Endothelial cell of umbilical vein (primary cell): Measurements from ENCODE around the gene SCYGR4. TPM values are rescaled to one million over a fixed set of nuclear protein-coding genes. Genes with fewer than 3 reads are reported as not detected.

Experiments used
- BruUV-seq: library from RNA; stranded (reverse); fragments of 400-500 nt; replicated peaks from 2 replicates; lab custom pipeline; 2021; lab: Mats Ljungman, UMichigan
- CTCF ChIA-PET: fragments of 300-600, 350-600 bp; sonication (Branson Sonifier 250); formaldehyde crosslinking; loops from one replicate; lab custom pipeline; 2021; ENCODE audit warnings: antibody characterized with exemption, inconsistent platforms; lab: Charles Lee
- POLR2A ChIA-PET: fragments of 300-600, 350-600 bp; sonication (Branson Sonifier 250); formaldehyde crosslinking; loops from one replicate; lab custom pipeline; 2021; ENCODE audit warnings: antibody characterized with exemption, inconsistent platforms; lab: Charles Lee
- DNase-seq: peaks from one replicate; pipeline ENCODE4 v3.0.0-alpha.2; 2011; ENCODE audit warnings: low read depth, low spot score
- FAIRE-seq: peaks from 2 replicates; lab custom pipeline; 2011; peaks lifted over from hg19 to GRCh38; lab: Jason Lieb, UNC
- H2AFZ ChIP-seq: 2 replicates; pipeline ENCODE4 v1.6.0; 2012; ENCODE audit warnings: low read depth, low read length, control low read depth, inconsistent platforms
- H3K27ac ChIP-seq: 2 replicates; pipeline ENCODE4 v1.5.1; 2011; ENCODE audit warnings: low read depth, mild to moderate bottlenecking, control low read depth, low read length, moderate library complexity; ENCODE audit not compliant: insufficient read depth
- H3K27me3 ChIP-seq, 2 experiments: 2 replicates each; pipeline versions ENCODE4 v1.6.0 to v1.6.1; 2011; ENCODE audit warnings: low read length in 2 of 2, mixed read lengths in 1 of 2; ENCODE audit not compliant: control insufficient read depth in 2 of 2, insufficient read depth in 2 of 2
- H3K36me3 ChIP-seq, 2 experiments: 2 replicates in 1 of 2; 3 replicates in 1 of 2; pipeline ENCODE4 v1.5.1; 2011; ENCODE audit warnings: low read length in 2 of 2, mild to moderate bottlenecking in 1 of 2, moderate library complexity in 1 of 2; ENCODE audit not compliant: control insufficient read depth in 2 of 2, insufficient read depth in 2 of 2; ENCODE audit errors: extremely low read depth in 1 of 2
- H3K4me1 ChIP-seq: 3 replicates; pipeline ENCODE4 v1.5.1; 2011; ENCODE audit warnings: mild to moderate bottlenecking, low read length; ENCODE audit not compliant: control insufficient read depth, insufficient read depth; ENCODE audit errors: extremely low read depth
- H3K4me2 ChIP-seq: 2 replicates; pipeline ENCODE4 v1.6.1; 2011; ENCODE audit warnings: low read length, control low read depth, mixed read lengths; ENCODE audit not compliant: insufficient read depth
- H3K4me3 ChIP-seq, 3 experiments: fragments of 200-600 bp in 1 of 3; sonication (generic), shearing (Covaris generic) in 1 of 3; replicated peaks in 1 of 3; 2 replicates each; pipeline ENCODE4 v1.5.1; 2011 to 2016; ENCODE audit warnings: control low read depth in 3 of 3, low read length in 3 of 3, mild to moderate bottlenecking in 2 of 3, inconsistent platforms in 1 of 3, low read depth in 1 of 3, moderate library complexity in 1 of 3; ENCODE audit not compliant: insufficient read depth in 1 of 3
- H3K79me2 ChIP-seq: 2 replicates; pipeline ENCODE4 v1.6.0; 2012; ENCODE audit warnings: low read length, inconsistent platforms; ENCODE audit not compliant: control insufficient read depth, insufficient read depth
- H3K9ac ChIP-seq: replicated peaks from 2 replicates; pipeline ENCODE3; 2011; ENCODE audit warnings: low read length, control low read depth; ENCODE audit not compliant: insufficient read depth; ENCODE audit errors: extremely low read depth
- H3K9me1 ChIP-seq: replicated peaks from 3 replicates; pipeline ENCODE4 v1.6.0; 2011; ENCODE audit warnings: mild to moderate bottlenecking, low read length; ENCODE audit not compliant: control insufficient read depth, insufficient read depth; ENCODE audit errors: extremely low read depth
- H3K9me3 ChIP-seq: replicated peaks from 2 replicates; pipeline ENCODE4 v1.5.1; 2012; ENCODE audit warnings: low read length, inconsistent platforms; ENCODE audit not compliant: control insufficient read depth, insufficient read depth
- H4K20me1 ChIP-seq: replicated peaks from 2 replicates; pipeline ENCODE3; 2011; ENCODE audit warnings: mild to moderate bottlenecking, low read length; ENCODE audit not compliant: control insufficient read depth, insufficient read depth; ENCODE audit errors: extremely low read depth
- CTCF ChIP-seq, 2 donors: IDR thresholded peaks; 1 replicate in 1 of 2; 2 replicates in 1 of 2; pipeline ENCODE4 v1.5.1; 2011; ENCODE audit warnings: low read length in 2 of 2, mild to moderate bottlenecking in 2 of 2, moderate library complexity in 2 of 2, control low read depth in 1 of 2, inconsistent platforms in 1 of 2, low read depth in 1 of 2; ENCODE audit not compliant: insufficient read depth in 1 of 2; ENCODE audit errors: extremely low read depth in 1 of 2
- EZH2 ChIP-seq: IDR thresholded peaks from 2 replicates; pipeline ENCODE4 v1.6.1; 2012; ENCODE audit warnings: borderline replicate concordance, low read depth, mild to moderate bottlenecking, moderate library complexity, low read length, inconsistent platforms; ENCODE audit not compliant: severe bottlenecking
- FOS ChIP-seq: IDR thresholded peaks from 2 replicates; pipeline ENCODE4 v1.6.1; 2011; ENCODE audit warnings: mild to moderate bottlenecking, low read length, moderate library complexity, borderline replicate concordance; ENCODE audit not compliant: insufficient read depth
- GATA2 ChIP-seq: IDR thresholded peaks from 2 replicates; pipeline ENCODE4 v1.7.0; 2011; ENCODE audit warnings: low read depth, mild to moderate bottlenecking, moderate library complexity, mixed read lengths, low read length; ENCODE audit not compliant: insufficient read length, insufficient read depth
- JUN ChIP-seq: IDR thresholded peaks from 2 replicates; pipeline ENCODE4 v1.6.1; 2011; ENCODE audit warnings: borderline replicate concordance, low read depth; ENCODE audit not compliant: insufficient read length, insufficient read depth
- MAX ChIP-seq: IDR thresholded peaks from 2 replicates; pipeline ENCODE4 v1.6.1; 2011; ENCODE audit not compliant: insufficient read depth, insufficient read length
- MYC ChIP-seq: IDR thresholded peaks from one replicate; pipeline ENCODE4 v1.6.1; 2011; ENCODE audit warnings: mild to moderate bottlenecking, low read depth, low read length
- POLR2A ChIP-seq: IDR thresholded peaks from 2 replicates; pipeline ENCODE4 v1.6.1; 2012; ENCODE audit warnings: low read depth, mild to moderate bottlenecking, control low read depth, low read length
- POLR2AphosphoS5 ChIP-seq: IDR thresholded peaks from 2 replicates; pipeline ENCODE4 v1.6.1; 2012; ENCODE audit warnings: low read depth, mild to moderate bottlenecking, control low read depth, low read length, moderate library complexity; ENCODE audit not compliant: insufficient read depth
- dilution Hi-C: fragments of 300-500 bp; cut with MboI; formaldehyde crosslinking; loops from one replicate; pipeline ENCODE4 v1.15.0; 2019; ENCODE audit warnings: low sequenced_read_pairs; ENCODE audit not compliant: extremely low pct_ligation_motif_present
- intact Hi-C: fragments of 100-400 bp; cut with micrococcal nuclease; formaldehyde crosslinking; loops from one replicate; pipeline ENCODE4 v1.10.0; 2022
- polyA plus RNA-seq, 4 experiments: library from polyadenylated mRNA; depleted of rRNA in 3 of 4; stranded (reverse) in 3 of 4; unstranded in 1 of 4; fragments of >200 nt; gene quantifications; 2 replicates each; pipeline versions ENCODE4 v1.2.1 to v1.2.3, GENCODE V29; 2011 to 2012; ENCODE audit warnings: missing spikeins in 1 of 4
- total RNA-seq: library from RNA; stranded (reverse); gene quantifications from 2 replicates; pipeline ENCODE4 v1.2.3, GENCODE V29; 2021

The SCYGR4 gene
- total and polyA plus RNA-seq, 2 donors (not counting 3 experiments of a cell fraction or from before 2014, with no cell fraction given), result not detected

GRCh38 chr2:227630322-227630721, 13.0 kb downstream of the SCYGR4 start:
- POLR2A ChIA-PET, result no interaction called here
- Histone ChIP-seq H3K9ac (no peak overlapping the region), H3K4me2 (no peak overlapping the region), H3K27me3 (peaks cover 2 to 3% of the 10 kb centered on the region in 2 experiments), H3K79me2 (no peaks in the 10 kb centered on the region), H3K27ac (no peak overlapping the region), H4K20me1 (no peaks in the 10 kb centered on the region), H3K4me1 (no peaks in the 10 kb centered on the region), H3K9me1 (no peaks in the 10 kb centered on the region), H2AFZ (no peak overlapping the region), H3K36me3 (no peaks in the 10 kb centered on the region), H3K9me3 (no peaks in the 10 kb centered on the region), H3K4me3 (no peak overlapping the region)
- TF ChIP-seq MAX, result no peak
- no peak for TF ChIP-seq FOS
- no peak for TF ChIP-seq POLR2AphosphoS5
- TF ChIP-seq GATA2, result no peak
- no peak for TF ChIP-seq MYC
- no peak for TF ChIP-seq CTCF (IDR thresholded peaks at IDR 0.05; ENCODE audit: extremely low read depth in 1 of 2, insufficient read depth in 1 of 2, low read depth in 1 of 2, low read length in 2 of 2)
- no peak for TF ChIP-seq POLR2A
- no peak for TF ChIP-seq JUN
- TF ChIP-seq EZH2, result no peak
- CTCF ChIA-PET, result interaction anchor here (1.2 to 2.1 kb wide), 2 partner anchors 9 to 28 kb away, joined by 6 to 7 read pairs; no protein-coding TSS in a partner anchor
- dilution Hi-C loops, result no loop called here
- no peak for FAIRE-seq
- no TSS peak for BruUV-seq
- DNase-seq, result no peak
- intact Hi-C loops, result no loop called here
